DND-41 (cell line): ENCODE results near the gene LRRC56.

Experiments used
- CTCF ChIP-seq: IDR thresholded peaks from 2 replicates; pipeline ENCODE4 v1.5.1; 2012; ENCODE audit warnings: borderline replicate concordance, low read length, moderate library complexity, mild to moderate bottlenecking; ENCODE audit not compliant: poor library complexity, severe bottlenecking; ENCODE audit errors: extremely low read depth
- EZH2 ChIP-seq: IDR thresholded peaks from 3 replicates; pipeline ENCODE4 v1.6.1; 2012; ENCODE audit warnings: borderline replicate concordance, low read depth, mild to moderate bottlenecking, moderate library complexity, low read length, inconsistent platforms; ENCODE audit not compliant: severe bottlenecking

GRCh38 chr11:556662-557256, 19.4 kb downstream of the LRRC56 start:
- TF ChIP-seq EZH2: no peak
- no peak for TF ChIP-seq CTCF
